NCI-H2107 treated with DMSO at 0.1 percent for 48 hours (cell line): Measurements from ENCODE around the gene CHAF1B.

Source experiments
- DNase-seq: peaks from one replicate; lab custom pipeline; 2025; ENCODE audit not compliant: unreplicated experiment; lab: John Stamatoyannopoulos, UW

CHAF1B gene

DNA sequence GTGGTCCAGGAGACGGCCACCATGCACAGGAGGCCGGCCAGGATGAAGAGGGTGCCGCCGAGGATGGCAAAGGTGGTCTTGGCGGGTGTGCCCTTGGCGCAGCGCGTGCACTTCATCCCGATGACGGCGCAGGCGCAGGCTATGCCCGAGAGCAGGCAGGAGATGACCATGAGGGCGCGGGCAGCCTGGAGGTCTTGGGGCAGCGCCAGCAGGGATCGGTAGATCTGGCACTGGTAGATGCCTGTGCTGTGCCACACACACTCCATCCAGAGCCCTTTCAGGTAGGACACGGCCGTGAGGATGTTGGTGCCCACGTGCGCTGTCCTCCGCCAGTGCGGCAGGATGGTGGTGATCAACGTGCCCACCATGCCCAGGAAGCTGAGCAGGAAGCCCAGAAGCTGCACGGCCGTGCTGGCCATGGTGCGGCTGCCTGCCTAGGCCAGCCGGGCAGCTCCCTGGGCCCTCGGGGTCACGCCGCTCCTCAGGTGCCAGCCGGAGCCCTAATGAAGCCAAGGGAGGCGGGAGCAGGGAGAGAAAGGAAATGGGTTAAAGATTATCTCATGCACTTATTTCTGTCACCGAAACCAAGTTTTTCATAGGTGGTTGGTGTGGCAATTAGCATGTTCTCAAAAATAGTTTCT, 76.2 kb downstream of the CHAF1B start:
- DNase-seq, result no peak

DNA sequence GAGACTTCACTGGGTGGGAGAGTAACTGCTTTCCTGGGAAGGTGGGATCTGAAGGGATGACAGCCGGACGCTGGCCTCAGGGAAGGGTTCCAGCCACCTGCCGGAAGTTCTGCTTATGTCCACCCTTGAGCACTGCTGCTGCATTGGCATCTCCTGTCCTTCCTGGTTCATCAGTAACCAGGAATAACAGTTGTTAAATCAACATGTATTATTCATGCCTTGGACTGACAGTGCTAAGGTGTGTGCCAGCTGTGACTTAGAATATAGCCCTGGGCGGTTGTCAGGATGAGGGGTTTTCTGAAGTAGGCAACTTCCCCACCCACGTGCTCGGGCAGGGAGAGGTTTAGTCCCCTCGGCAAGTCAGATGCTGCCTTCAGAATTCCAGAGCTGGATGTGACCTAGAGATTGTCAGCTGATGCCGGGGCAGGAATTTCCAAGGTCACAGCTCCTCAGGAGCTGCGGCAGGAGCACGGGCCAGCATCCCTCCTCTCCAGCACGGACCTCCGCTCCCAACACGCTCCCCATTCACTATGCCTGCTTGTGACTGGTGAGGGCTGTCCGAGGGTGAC, 76.8 kb downstream of the CHAF1B start:
- DNase-seq, result no peak

DNA sequence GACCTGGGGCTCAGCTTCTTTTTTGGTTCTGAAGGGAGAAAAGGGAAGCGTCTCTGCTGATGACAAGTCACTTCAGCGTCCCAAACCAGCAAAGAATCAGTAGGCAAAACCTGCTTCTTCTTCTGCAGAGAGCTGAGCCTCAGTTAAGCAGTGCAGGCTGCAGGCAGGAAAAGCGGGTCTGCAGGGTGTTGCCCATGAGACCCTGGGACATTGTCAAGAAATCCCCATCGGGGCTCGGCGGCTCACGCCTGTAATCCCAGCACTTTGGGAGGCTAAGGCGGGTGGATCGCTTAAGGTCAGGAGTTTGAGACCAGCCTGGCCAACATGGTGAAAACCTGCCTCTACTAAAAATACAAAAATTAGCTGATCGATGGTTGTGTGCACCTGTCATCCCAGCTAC, 78.0 kb downstream of the CHAF1B start:
- DNase-seq, result no peak

DNA sequence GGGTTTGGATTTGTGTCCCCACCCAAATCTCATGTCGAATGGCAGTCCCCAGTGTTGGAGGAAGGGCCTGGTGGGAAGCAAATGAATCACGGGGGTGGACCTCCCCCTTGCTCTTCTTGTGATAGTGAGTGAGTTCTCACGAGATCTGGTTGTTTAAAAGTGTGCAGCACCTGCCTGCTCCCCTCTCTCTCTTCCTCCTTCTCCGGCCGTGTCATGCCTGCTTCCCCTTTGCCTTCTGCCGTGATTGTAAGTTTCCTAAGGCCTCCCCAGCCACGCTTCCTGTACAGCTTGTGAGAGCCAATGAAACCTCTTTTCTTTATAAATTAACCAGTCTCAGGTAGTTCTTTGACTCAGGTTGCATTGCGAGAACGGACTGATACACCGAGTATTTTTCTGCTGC, 78.8 kb downstream of the CHAF1B start:
- no peak for DNase-seq

DNA sequence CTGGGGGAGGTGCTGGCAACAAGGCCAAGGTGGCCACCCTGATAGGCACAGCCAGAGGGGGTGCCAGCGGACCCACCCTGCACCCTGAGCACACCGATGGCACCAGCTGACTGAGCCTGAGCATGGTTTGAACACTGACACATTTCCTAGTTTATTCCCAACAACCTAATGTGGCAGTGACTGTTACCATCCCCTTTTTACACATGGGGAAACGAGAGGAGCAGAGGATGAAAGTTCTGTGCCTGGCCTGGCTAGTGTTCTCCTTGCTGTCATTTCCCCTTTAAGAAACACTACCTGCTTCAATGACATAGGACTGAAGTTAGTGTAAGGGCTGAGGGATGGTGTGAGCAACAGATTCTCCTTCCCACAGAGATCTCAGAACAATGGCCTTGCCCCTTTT, 79.4 kb downstream of the CHAF1B start:
- DNase-seq, result no peak

DNA sequence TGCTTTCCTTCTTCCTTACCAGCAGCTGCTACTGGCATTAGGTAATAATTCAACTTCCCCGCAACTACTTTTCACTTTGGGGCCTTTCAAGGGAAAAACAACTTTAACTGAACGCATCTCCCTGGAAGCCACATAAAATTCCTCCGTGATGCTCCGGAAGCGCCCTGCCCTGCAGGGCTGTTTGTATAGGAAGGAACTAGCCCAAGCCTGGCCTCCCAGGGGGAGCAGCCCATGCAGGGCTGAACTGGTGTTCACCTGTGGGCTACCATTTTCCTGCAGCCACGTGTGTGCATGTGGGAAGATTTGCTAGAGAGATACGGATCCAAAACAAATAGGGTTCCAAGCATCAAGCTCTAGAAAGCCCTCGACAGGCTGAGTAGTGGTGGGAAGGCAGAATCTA, 80.3 kb downstream of the CHAF1B start:
- no peak for DNase-seq

DNA sequence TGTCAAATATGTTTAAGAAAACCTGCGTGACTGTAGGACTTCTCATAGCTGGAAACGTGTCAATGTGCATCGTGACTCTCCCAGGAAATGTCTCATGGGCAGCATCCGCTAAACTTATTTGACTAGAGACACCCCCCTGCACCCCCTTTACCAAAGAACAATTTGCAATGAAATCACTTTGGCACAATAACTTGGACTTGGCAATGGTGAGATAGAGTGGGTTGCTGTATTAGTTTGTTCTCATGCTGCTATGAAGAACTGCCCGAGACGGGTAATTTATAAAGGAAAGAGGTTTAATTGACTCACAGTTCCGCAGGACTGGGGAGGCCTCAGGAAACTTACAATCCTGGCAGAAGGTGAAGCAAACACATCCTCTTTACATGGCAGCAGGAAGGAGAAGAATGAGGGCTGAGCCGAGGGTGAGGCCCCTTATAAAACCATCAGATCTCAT, 80.9 kb downstream of the CHAF1B start:
- no peak for DNase-seq
